GM12891 (cell line): ENCODE results near the gene MEIOSIN.

Experiments used
- PAX5 ChIP-seq: IDR thresholded peaks from 2 replicates; pipeline ENCODE4 v1.6.1; 2011; ENCODE audit warnings: low read length, moderate library complexity, mild to moderate bottlenecking; ENCODE audit not compliant: insufficient read depth, severe bottlenecking
- POLR2A ChIP-seq: IDR thresholded peaks from 2 replicates; pipeline ENCODE4 v1.6.1; 2011; ENCODE audit warnings: low read depth, low read length, control low read depth
- POLR2AphosphoS5 ChIP-seq: IDR thresholded peaks from 2 replicates; pipeline ENCODE4 v1.6.1; 2011; ENCODE audit warnings: low read depth, low read length, control low read depth
- POU2F2 ChIP-seq: IDR thresholded peaks from 2 replicates; pipeline ENCODE4 v1.6.1; 2011; ENCODE audit warnings: low read depth, mild to moderate bottlenecking, control low read depth, low read length, moderate library complexity
- SPI1 ChIP-seq: IDR thresholded peaks from 2 replicates; pipeline ENCODE4 v1.6.1; 2011; ENCODE audit warnings: low read depth, low read length, control low read depth
- TAF1 ChIP-seq: IDR thresholded peaks from 2 replicates; pipeline ENCODE4 v1.6.1; 2011; ENCODE audit warnings: low read depth, low read length, control low read depth

DNA sequence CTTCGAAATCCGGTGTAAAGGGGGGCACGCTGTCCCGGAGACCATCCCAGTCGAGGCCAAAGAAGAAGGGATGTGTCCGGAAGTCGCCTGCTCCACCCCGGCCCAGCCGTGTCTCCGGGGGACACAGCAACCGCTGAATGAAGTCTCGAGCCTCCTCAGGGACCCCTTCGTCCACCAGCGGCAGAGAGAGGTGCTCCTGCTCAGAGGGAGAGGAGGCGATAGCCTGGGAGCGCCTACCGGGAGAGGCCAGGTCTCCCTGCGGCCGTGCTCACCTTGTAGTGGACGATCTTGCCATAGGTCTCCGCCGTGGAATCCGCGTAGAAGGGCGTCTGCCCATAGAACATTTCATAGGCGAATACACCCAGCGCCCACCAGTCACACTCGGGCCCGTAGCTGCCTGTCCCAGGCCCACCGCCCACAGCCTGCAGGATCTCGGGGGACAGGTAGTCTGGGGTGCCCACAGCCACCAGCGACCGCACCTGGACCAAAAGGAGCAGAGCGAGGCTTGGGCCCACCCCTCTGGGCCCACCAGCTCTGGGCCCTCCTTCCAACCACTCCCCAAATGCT lies 44.2 kb downstream of the MEIOSIN start:
- no peak for TF ChIP-seq POLR2A
- no peak for TF ChIP-seq POLR2AphosphoS5
- TF ChIP-seq TAF1 = no peak
- no peak for TF ChIP-seq SPI1
- TF ChIP-seq POU2F2 = no peak
- TF ChIP-seq PAX5 = no peak
